Keratinocyte (primary cell): ENCODE results near the gene KRR1.
"Not testable (repeated sequence)": the region's sequence is repeated elsewhere in the genome, so short reads cannot be mapped to it uniquely, and the experiment has no call there.

ENCODE experiments used
- CTCF ChIP-seq, 3 experiments: IDR thresholded peaks in 1 of 3; conservative IDR thresholded peaks in 1 of 3; optimal IDR thresholded peaks in 1 of 3; 2 replicates in 2 of 3; 3 replicates in 1 of 3; pipeline versions ENCODE3 to v1.5.1; 2011; ENCODE audit warnings: low read length in 3 of 3, mild to moderate bottlenecking in 3 of 3, moderate library complexity in 2 of 3, control low read depth in 1 of 3, inconsistent platforms in 1 of 3; ENCODE audit not compliant: insufficient read depth in 2 of 3; ENCODE audit errors: extremely low read depth in 1 of 3
- EZH2 ChIP-seq: IDR thresholded peaks from one replicate; pipeline ENCODE4 v1.6.1; 2012; ENCODE audit warnings: inconsistent platforms, mild to moderate bottlenecking, low read length, moderate library complexity

- TF ChIP-seq EZH2; CTCF (optimal IDR thresholded peaks at IDR 0.05 in 1 of 3, IDR thresholded peaks at IDR 0.05 in 1 of 3, conservative IDR thresholded peaks at IDR 0.05 in 1 of 3; ENCODE audit: extremely low read depth in 1 of 3, insufficient read depth in 2 of 3, low read length in 3 of 3): not testable (repeated sequence)
These were observed 69.5 kb downstream of the KRR1 start for GRCh38 chr12:75441687-75442449.
